Activated CD4-positive, alpha-beta T cell treated with anti-CD3 and anti-CD28 coated beads, Interleukin-10, Interleukin-2, amounts not matched to agents 100 ng/mL and 50 ng/mL, durations not matched to agents 16 hours and 8 hours (primary cell): Measurements from ENCODE around the gene GREB1L.

Experiments
- DNase-seq: peaks from one replicate; pipeline ENCODE4 v3.0.0-alpha.2; 2020

The GREB1L gene

GRCh38 chr18:21386523-21387240 lies 144.7 kb downstream of the GREB1L start:
- no peak for DNase-seq

- DNase-seq: no peak
These were observed 145.9 kb downstream of the GREB1L start for GRCh38 chr18:21387886-21388285.

GRCh38 chr18:21389283-21389682 lies 147.3 kb downstream of the GREB1L start:
- DNase-seq: no peak

DNA sequence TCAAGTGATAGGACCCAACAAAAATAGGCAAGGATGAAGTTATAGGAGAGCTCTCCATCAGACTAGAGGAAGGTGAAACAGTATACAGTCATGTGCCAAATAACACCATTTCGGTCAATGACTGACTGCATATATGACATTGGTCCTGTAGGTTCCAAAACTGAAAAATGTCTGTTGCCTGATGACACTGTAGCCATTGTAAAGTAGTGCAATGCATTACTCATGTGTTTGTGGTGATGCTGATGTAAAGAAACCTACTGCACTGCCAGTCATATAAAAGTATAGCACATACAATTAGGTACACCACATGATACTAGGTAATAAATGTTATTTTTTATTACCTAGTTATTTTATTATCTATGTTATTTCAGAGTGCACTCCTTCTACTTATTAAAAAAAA lies 147.9 kb downstream of the GREB1L start:
- no peak for DNase-seq

GRCh38 chr18:21391074-21391673 lies 149.1 kb downstream of the GREB1L start:
- DNase-seq: peak; percentile 11

DNA sequence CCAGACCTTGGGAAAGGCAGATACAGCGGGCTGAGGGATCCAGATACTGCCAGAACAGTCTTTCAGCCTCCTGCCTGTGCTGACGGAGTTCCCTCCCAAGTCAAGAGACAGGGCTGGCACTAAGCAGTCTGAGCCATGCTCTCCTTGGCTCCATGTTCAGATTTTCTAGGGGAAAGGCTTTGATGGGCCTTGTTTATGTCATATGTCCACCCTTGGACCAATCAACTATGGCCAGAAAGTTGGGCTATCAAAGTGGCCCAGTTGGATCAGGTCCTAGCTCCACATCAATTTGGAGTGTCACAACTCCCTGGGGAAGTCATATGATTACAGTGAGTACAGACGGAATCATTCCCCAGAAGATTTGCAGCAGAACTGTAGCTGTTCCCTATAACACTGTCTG lies 152.0 kb downstream of the GREB1L start:
- no peak for DNase-seq

GRCh38 chr18:21398121-21398520 lies 156.1 kb downstream of the GREB1L start:
- DNase-seq: no peak

GRCh38 chr18:21402272-21402671 lies 160.2 kb downstream of the GREB1L start:
- DNase-seq: no peak

DNA sequence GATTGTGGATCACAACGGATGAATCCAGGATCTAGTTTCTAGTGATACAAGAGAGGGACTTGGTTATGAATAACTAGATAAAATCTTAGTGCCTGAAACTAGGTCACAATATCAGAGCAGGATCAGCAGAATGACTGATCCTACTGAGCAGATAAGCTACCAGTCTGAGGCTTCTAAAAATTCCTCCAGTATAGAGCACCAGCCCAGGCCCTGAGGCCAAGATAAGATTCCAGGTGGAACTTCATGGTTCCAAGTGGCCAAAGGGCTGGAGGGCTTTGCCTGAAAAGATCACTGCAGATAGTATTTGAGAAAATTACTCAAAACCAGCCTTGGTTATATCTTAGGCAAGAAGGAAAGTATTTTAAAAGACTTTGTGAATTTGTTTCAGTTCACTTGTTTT lies 162.4 kb downstream of the GREB1L start:
- DNase-seq: no peak

GRCh38 chr18:21406116-21406515 lies 164.1 kb downstream of the GREB1L start:
- DNase-seq: no peak

- no peak for DNase-seq
These were observed 166.6 kb downstream of the GREB1L start for GRCh38 chr18:21408681-21409080.

DNA sequence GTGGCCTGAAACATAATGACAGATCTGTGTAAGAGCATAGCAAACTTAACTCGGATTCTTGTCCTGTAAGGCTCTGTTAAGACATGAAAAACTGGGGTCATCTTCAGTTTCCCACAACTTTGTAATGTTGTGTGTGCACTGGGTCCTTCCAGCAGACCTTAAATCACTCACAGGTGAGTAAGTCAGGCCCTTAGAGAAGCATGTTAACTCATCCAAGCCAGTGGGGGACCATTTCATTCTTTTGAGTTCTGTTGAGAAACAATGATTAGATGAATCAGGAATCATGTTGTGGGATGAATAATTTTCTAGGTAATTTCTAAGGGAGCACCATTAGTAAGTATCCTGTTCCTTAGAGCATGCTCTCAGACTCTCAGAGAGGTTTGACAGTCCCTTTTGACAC lies 191.4 kb downstream of the GREB1L start:
- DNase-seq: no peak

- no peak for DNase-seq
These were observed 197.4 kb downstream of the GREB1L start for GRCh38 chr18:21439431-21439846.

DNA sequence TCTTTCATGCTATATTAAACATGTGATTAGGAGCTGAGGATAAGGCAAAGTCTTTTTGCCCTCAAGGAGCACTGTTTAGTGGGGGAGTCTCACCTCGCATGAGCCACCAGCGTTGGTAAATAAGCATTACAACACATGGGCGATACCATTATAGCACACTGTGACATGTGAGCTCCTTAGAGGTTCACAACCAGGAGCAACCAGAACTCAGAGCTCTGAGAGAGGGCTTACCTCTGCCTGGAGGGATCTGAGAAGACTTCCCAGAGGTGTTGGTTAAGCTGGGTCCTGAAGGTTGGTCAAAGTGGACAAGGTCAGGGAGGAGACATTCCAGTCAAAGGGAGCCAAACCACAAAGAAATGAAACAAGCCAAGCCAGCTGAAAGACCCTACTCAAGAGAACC lies 199.6 kb downstream of the GREB1L start:
- DNase-seq: no peak

DNA sequence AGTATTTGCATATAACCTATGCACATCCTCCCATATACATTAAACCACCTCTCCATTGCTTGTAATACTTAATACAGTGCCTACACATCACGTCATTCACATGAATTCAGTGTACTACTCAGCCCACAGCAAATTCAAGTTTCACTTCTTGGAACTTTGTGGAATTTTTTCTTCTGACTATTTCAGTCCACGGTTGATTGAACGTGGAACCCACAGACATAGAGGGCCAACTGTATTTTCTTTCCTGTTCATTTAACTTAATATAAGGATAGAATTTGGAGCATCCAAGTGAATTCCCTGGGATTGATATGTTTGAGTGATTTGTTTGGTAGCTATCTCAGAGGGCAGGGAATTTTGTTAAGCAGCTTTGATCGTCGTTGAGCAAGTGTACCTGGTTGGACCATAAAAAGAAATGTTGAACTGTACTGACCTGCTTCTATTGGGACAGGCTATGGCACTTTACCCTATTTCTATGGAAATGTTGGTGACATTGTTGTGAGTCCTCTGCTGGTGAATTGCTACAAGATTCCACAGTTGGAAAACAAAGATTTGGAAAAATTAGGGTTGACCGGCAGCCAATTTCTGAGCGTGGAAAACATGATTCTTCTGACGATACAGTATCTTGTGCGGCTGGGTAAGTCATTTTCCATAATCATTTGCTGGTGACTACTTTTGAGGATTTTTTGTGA lies 201.9 kb downstream of the GREB1L start:
- no peak for DNase-seq

- peak; percentile 22 for DNase-seq
These were observed 202.6 kb downstream of the GREB1L start for GRCh38 chr18:21444465-21445212.

DNA sequence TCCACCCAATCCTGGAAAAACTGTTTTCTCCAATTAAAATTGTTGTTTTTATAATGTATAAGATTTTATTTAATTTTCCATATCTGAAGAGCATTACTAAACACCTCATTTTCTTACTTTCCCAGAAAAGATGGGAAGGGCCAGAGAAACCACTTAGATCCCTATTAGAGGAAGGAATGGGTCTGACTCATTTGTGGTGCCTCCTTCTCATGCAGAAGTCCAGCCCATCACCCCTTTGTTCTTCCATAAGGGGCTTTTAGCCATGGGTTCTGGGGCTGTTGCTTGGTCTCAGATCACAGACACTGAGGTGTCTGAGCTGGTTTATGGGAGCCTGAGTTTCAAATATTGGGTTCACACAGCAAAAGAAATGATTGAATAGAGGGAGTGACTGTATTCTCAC lies 206.3 kb downstream of the GREB1L start:
- no peak for DNase-seq

- no peak for DNase-seq
These were observed 207.6 kb downstream of the GREB1L start for GRCh38 chr18:21449367-21450290.

- no peak for DNase-seq
These were observed 208.5 kb downstream of the GREB1L start for GRCh38 chr18:21450503-21450902.

GRCh38 chr18:21450913-21451312 lies 208.9 kb downstream of the GREB1L start:
- no peak for DNase-seq

DNA sequence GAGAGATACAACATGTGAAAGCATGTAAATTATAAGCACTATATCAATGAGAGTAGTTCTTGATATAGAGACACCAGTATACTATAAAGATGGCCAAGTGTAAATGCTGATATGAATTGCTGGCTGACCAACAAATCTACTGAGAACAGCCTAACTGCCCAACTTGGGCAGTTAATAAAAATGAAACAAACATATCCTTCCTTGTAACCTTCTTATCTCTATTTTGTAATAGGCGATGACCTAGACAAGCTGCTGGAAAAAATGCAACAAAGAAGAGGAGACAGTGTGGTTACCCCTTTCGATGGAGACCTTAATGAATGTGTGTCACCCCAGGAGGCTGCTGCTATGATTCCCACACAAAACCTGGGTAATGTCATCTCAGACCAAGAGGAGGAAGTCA lies 209.8 kb downstream of the GREB1L start:
- DNase-seq: no peak

DNA sequence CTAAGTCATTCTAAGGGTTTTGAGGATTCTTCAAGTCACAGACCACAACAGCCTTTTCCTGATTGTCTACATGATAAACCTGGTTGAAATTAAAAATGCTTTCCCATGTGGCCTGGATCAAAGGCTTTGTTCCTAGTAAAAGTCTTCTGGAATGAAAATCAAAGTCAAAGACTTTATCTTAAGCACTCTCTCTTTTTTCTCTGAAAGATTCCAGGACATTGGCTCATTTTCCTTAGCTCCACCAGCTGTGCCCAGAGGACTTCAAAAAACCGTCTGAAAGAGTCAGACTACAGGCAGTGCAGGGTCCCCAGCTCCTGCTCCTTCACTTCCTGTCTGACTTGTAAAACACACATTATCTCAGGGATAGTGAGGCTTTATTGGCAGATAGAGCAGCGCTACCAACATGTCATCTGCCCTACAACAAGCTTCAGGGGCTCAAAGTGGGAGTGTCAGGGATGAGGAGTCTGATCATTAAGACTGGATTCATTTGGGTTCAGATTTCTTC lies 210.3 kb downstream of the GREB1L start:
- DNase-seq: no peak
